IMR-90 (cell line): ENCODE results near the gene THRA. TPM values are rescaled to one million over a fixed set of nuclear protein-coding genes. Genes with fewer than 3 reads are reported as not detected.

Source experiments
- ATAC-seq: fragments of 200-7000 bp; cut with Tn5 transposase; 2 replicates; pipeline ENCODE4 v1.9.1; 2020; ENCODE audit warnings: low read depth, mild to moderate bottlenecking, moderate library complexity
- BruUV-seq: library from RNA; stranded (reverse); fragments of 400-500 nt; replicated peaks from 2 replicates; lab custom pipeline; 2021; lab: Mats Ljungman, UMichigan
- CTCF ChIA-PET: fragments of 300-600 bp; formaldehyde crosslinking; extraction: SDS; loops from one replicate; lab custom pipeline; 2021; ENCODE audit warnings: antibody characterized with exemption; lab: Yijun Ruan, JAX
- POLR2A ChIA-PET: fragments of 300-600 bp; sonication (Branson Sonifier 250); formaldehyde crosslinking; loops from one replicate; lab custom pipeline; 2022; ENCODE audit warnings: antibody characterized with exemption; ENCODE audit not compliant: unreplicated experiment; lab: Charles Lee
- DNase-seq: peaks from one replicate; pipeline ENCODE4 v3.0.0; 2013
- H2AFZ ChIP-seq: replicated peaks from 2 replicates; pipeline ENCODE3; 2013; ENCODE audit warnings: low read length, mild to moderate bottlenecking; ENCODE audit not compliant: poor library complexity
- H2AK5ac ChIP-seq: 2 replicates; pipeline ENCODE4 v1.6.1; 2013; ENCODE audit warnings: low read depth, low read length, inconsistent platforms
- H2AK9ac ChIP-seq: replicated peaks from 2 replicates; pipeline ENCODE3; 2013; ENCODE audit warnings: mild to moderate bottlenecking, low read depth, low read length, moderate library complexity; ENCODE audit not compliant: poor library complexity
- H2BK120ac ChIP-seq: 2 replicates; pipeline ENCODE4 v1.6.1; 2013; ENCODE audit warnings: low read depth, low read length, inconsistent platforms
- H2BK15ac ChIP-seq: 3 replicates; pipeline ENCODE4 v1.6.1; 2013; ENCODE audit warnings: low read depth, low read length, inconsistent platforms
- H2BK20ac ChIP-seq: 2 replicates; pipeline ENCODE4 v1.6.1; 2013; ENCODE audit warnings: low read depth, mild to moderate bottlenecking, inconsistent platforms, low read length, moderate library complexity
- H2BK5ac ChIP-seq: 2 replicates; pipeline ENCODE4 v1.6.1; 2013; ENCODE audit warnings: mild to moderate bottlenecking, low read depth, low read length, inconsistent platforms; ENCODE audit not compliant: poor library complexity, severe bottlenecking
- H3K14ac ChIP-seq: replicated peaks from 2 replicates; pipeline ENCODE4 v1.6.1; 2013; ENCODE audit warnings: low read depth, low read length, inconsistent platforms
- H3K18ac ChIP-seq: 2 replicates; pipeline ENCODE4 v1.6.1; 2013; ENCODE audit warnings: low read depth, low read length, control low read depth
- H3K23ac ChIP-seq: 2 replicates; pipeline ENCODE4 v1.6.1; 2013; ENCODE audit warnings: low read depth, low read length, inconsistent platforms
- H3K27ac ChIP-seq: 2 replicates; pipeline ENCODE4 v1.5.1; 2013; ENCODE audit warnings: mild to moderate bottlenecking, control low read depth, low read length; ENCODE audit not compliant: insufficient read depth
- H3K27me3 ChIP-seq: 2 replicates; pipeline ENCODE4 v1.6.1; 2013; ENCODE audit warnings: low read length; ENCODE audit not compliant: control insufficient read depth, insufficient read depth
- H3K36me3 ChIP-seq: 2 replicates; pipeline ENCODE4 v1.6.1; 2013; ENCODE audit warnings: low read length, mixed read lengths; ENCODE audit not compliant: control insufficient read depth, insufficient read depth
- H3K4ac ChIP-seq: 2 replicates; pipeline ENCODE4 v1.6.1; 2013; ENCODE audit warnings: low read depth, low read length, inconsistent platforms
- H3K4me1 ChIP-seq: 2 replicates; pipeline ENCODE4 v1.6.1; 2013; ENCODE audit warnings: low read length, mixed read lengths; ENCODE audit not compliant: control insufficient read depth, insufficient read depth
- H3K4me2 ChIP-seq: 2 replicates; pipeline ENCODE4 v1.6.1; 2013; ENCODE audit warnings: low read depth, mild to moderate bottlenecking, control low read depth, low read length, moderate library complexity
- H3K4me3 ChIP-seq: 2 replicates; pipeline ENCODE4 v1.5.1; 2013; ENCODE audit warnings: low read depth, mild to moderate bottlenecking, control low read depth, low read length, moderate library complexity; ENCODE audit not compliant: insufficient read depth
- H3K56ac ChIP-seq: 2 replicates; pipeline ENCODE4 v1.6.1; 2013; ENCODE audit warnings: low read length, inconsistent platforms; ENCODE audit not compliant: insufficient read depth; ENCODE audit errors: extremely low read depth
- H3K79me1 ChIP-seq, 2 experiments: 2 replicates each; pipeline ENCODE4 v1.6.1; 2013; ENCODE audit warnings: low read length in 2 of 2, inconsistent platforms in 1 of 2, low read depth in 1 of 2
- H3K9ac ChIP-seq: 2 replicates; pipeline ENCODE4 v1.6.1; 2013; ENCODE audit warnings: low read depth, low read length, control low read depth
- H3K9me1 ChIP-seq: 2 replicates; pipeline ENCODE4 v1.6.1; 2013; ENCODE audit warnings: low read length, inconsistent platforms; ENCODE audit not compliant: insufficient read depth
- H3K9me3 ChIP-seq: 2 replicates; pipeline ENCODE4 v1.6.1; 2013; ENCODE audit warnings: low read length; ENCODE audit not compliant: control insufficient read depth, insufficient read depth
- H4K20me1 ChIP-seq: 2 replicates; pipeline ENCODE4 v1.6.1; 2013; ENCODE audit warnings: low read length, inconsistent platforms; ENCODE audit not compliant: insufficient read depth
- H4K5ac ChIP-seq: 2 replicates; pipeline ENCODE4 v1.6.1; 2013; ENCODE audit warnings: mild to moderate bottlenecking, low read depth, low read length, control low read depth
- H4K8ac ChIP-seq, 2 experiments: 2 replicates each; pipeline ENCODE4 v1.6.1; 2013; ENCODE audit warnings: low read depth in 2 of 2, low read length in 2 of 2, control low read depth in 1 of 2, inconsistent platforms in 1 of 2
- H4K91ac ChIP-seq: 2 replicates; pipeline ENCODE4 v1.6.1; 2013; ENCODE audit warnings: low read depth, low read length, inconsistent platforms; ENCODE audit not compliant: insufficient read depth
- BHLHE40 ChIP-seq: fragments of 150-350 bp; IDR thresholded peaks from 2 replicates; pipeline ENCODE4 v1.6.1; 2016; ENCODE audit warnings: mild to moderate bottlenecking, low read depth, low read length
- CHD1 ChIP-seq: IDR thresholded peaks from 2 replicates; pipeline ENCODE4 v1.6.1; 2012; ENCODE audit warnings: low read depth, low read length, improper control_type of control experiment
- FOS ChIP-seq: fragments of 150-350 bp; IDR thresholded peaks from 2 replicates; pipeline ENCODE4 v1.6.1; 2016; ENCODE audit warnings: low read depth, low read length
- MAFK ChIP-seq: IDR thresholded peaks from 2 replicates; pipeline ENCODE4 v1.6.1; 2012; ENCODE audit warnings: low read depth, low read length, improper control_type of control experiment
- MAZ ChIP-seq: IDR thresholded peaks from 2 replicates; pipeline ENCODE4 v1.6.1; 2012; ENCODE audit warnings: low read depth, mild to moderate bottlenecking, low read length, improper control_type of control experiment, moderate library complexity, borderline replicate concordance
- MXI1 ChIP-seq: IDR thresholded peaks from 2 replicates; pipeline ENCODE4 v1.6.1; 2012; ENCODE audit warnings: low read depth, mild to moderate bottlenecking, low read length, moderate library complexity, borderline replicate concordance
- NFE2L2 ChIP-seq: fragments of 150-350 bp; IDR thresholded peaks from 2 replicates; pipeline ENCODE4 v1.6.1; 2016; ENCODE audit warnings: low read depth, mild to moderate bottlenecking, low read length
- POLR2A ChIP-seq: IDR thresholded peaks from 2 replicates; pipeline ENCODE4 v1.6.1; 2012; ENCODE audit warnings: mild to moderate bottlenecking, low read depth, low read length
- SMC3 ChIP-seq: fragments of 150-350 bp; IDR thresholded peaks from 2 replicates; pipeline ENCODE4 v1.6.1; 2016; ENCODE audit warnings: low read depth, mild to moderate bottlenecking, antibody characterized with exemption, low read length, moderate library complexity
- WGBS, 2 experiments: methylation state at CpG; one replicate each; pipeline versions ENCODE4 v1.1.5 to v1.1.7; 2013; ENCODE audit warnings: missing lambda C conversion rate in 2 of 2; ENCODE audit not compliant: insufficient read length in 1 of 2; ENCODE audit errors: extremely low coverage in 2 of 2; 5-methylcytosine and 5-hydroxymethylcytosine counted together
- dilution Hi-C: fragments of 300-500 bp; cut with HindIII; formaldehyde crosslinking; loops from one replicate; pipeline ENCODE4 v1.14.3; 2018; ENCODE audit warnings: low sequenced_read_pairs; ENCODE audit not compliant: unreplicated experiment
- in situ Hi-C: fragments of 300-500 bp; cut with MboI; formaldehyde crosslinking; loops from 3 replicates; pipeline ENCODE4 v1.14.3; 2019; ENCODE audit warnings: low sequenced_read_pairs, inconsistent platforms, mixed read lengths
- intact Hi-C: fragments of 100-400 bp; cut with micrococcal nuclease; formaldehyde crosslinking; loops from 2 replicates; pipeline ENCODE4 v1.10.0; 2022
- polyA plus RNA-seq, 3 experiments: library from polyadenylated mRNA; depleted of rRNA; stranded (reverse); fragments of >200 nt; gene quantifications; 2 replicates each; pipeline ENCODE4 v1.2.3, GENCODE V29; 2012; ENCODE audit warnings: low replicate concordance in 1 of 3
- total RNA-seq: library from RNA; depleted of rRNA; stranded (reverse); fragments of >200 nt; gene quantifications from 2 replicates; pipeline ENCODE4 v1.2.3, GENCODE V29; 2012
- TF ChIP-seq, protein P1 (sequence below): fragments of 150-350 bp; IDR thresholded peaks from 2 replicates; pipeline ENCODE4 v1.6.1; 2016; ENCODE audit warnings: low read depth, mild to moderate bottlenecking, low read length, moderate library complexity, borderline replicate concordance
- TF ChIP-seq, protein P2 (sequence below): conservative IDR thresholded peaks from 2 replicates; pipeline ENCODE4 v1.5.1; 2012; ENCODE audit warnings: mild to moderate bottlenecking, low read depth, low read length, improper control_type of control experiment

Gene THRA
- total and polyA plus RNA-seq, 2 of the 4 experiments (the other 2 are of a cell fraction) = 22.0 to 23.4 TPM

DNA sequence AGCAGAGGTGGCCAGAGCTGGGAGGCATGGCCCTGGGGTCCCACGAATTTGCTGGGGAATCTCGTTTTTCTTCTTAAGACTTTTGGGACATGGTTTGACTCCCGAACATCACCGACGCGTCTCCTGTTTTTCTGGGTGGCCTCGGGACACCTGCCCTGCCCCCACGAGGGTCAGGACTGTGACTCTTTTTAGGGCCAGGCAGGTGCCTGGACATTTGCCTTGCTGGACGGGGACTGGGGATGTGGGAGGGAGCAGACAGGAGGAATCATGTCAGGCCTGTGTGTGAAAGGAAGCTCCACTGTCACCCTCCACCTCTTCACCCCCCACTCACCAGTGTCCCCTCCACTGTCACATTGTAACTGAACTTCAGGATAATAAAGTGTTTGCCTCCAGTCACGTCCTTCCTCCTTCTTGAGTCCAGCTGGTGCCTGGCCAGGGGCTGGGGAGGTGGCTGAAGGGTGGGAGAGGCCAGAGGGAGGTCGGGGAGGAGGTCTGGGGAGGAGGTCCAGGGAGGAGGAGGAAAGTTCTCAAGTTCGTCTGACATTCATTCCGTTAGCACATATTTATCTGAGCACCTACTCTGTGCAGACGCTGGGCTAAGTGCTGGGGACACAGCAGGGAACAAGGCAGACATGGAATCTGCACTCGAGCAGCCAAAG lies 45.2 kb upstream of the THRA start:
- H3K23ac ChIP-seq = no peak overlapping the region
- H3K4ac ChIP-seq = peak overlapping the region; percentile 44; the same call in 1 of the 2 replicates
- H3K9me3 ChIP-seq = no peaks in the 10 kb centered on the region
- H4K20me1 ChIP-seq = no peaks in the 10 kb centered on the region
- no peak overlapping the region for H2BK5ac ChIP-seq
- no peak overlapping the region for H2BK120ac ChIP-seq
- dilution Hi-C loops = no loop called here
- no peak overlapping the region for H4K91ac ChIP-seq
- no peak overlapping the region for H2AFZ ChIP-seq
- no peak overlapping the region for H3K4me3 ChIP-seq
- H3K36me3 ChIP-seq = peaks cover 16% of the 10 kb centered on the region; the same call in 1 of the 2 replicates
- DNase-seq (no peak), ATAC-seq (no peak)
- H2AK5ac ChIP-seq = peak overlapping the region; percentile 97
- no TSS peak for BruUV-seq
- H3K9ac ChIP-seq = no peak overlapping the region
- intact Hi-C loops = no loop called here
- ChIA-PET POLR2A (no interaction called here), CTCF (interaction anchor here (1.3 kb wide), 1 partner anchor 69 kb away, joined by 3 read pairs; no protein-coding TSS in a partner anchor)
- H3K14ac ChIP-seq = no peak overlapping the region; the same call in 1 of the 2 replicates
- peaks cover 29% of the 10 kb centered on the region for H3K4me1 ChIP-seq
- TF ChIP-seq BHLHE40 = no peak
- TF ChIP-seq SMC3 = no peak
- TF ChIP-seq MAZ = no peak
- TF ChIP-seq NFE2L2 = no peak
- TF ChIP-seq FOS = no peak
- no peak for TF ChIP-seq MXI1
- TF ChIP-seq, protein P1, sequence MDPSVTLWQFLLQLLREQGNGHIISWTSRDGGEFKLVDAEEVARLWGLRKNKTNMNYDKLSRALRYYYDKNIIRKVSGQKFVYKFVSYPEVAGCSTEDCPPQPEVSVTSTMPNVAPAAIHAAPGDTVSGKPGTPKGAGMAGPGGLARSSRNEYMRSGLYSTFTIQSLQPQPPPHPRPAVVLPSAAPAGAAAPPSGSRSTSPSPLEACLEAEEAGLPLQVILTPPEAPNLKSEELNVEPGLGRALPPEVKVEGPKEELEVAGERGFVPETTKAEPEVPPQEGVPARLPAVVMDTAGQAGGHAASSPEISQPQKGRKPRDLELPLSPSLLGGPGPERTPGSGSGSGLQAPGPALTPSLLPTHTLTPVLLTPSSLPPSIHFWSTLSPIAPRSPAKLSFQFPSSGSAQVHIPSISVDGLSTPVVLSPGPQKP = no peak
- TF ChIP-seq MAFK = no peak
- no peak for TF ChIP-seq CHD1
- TF ChIP-seq POLR2A = no peak
- TF ChIP-seq, protein P2, sequence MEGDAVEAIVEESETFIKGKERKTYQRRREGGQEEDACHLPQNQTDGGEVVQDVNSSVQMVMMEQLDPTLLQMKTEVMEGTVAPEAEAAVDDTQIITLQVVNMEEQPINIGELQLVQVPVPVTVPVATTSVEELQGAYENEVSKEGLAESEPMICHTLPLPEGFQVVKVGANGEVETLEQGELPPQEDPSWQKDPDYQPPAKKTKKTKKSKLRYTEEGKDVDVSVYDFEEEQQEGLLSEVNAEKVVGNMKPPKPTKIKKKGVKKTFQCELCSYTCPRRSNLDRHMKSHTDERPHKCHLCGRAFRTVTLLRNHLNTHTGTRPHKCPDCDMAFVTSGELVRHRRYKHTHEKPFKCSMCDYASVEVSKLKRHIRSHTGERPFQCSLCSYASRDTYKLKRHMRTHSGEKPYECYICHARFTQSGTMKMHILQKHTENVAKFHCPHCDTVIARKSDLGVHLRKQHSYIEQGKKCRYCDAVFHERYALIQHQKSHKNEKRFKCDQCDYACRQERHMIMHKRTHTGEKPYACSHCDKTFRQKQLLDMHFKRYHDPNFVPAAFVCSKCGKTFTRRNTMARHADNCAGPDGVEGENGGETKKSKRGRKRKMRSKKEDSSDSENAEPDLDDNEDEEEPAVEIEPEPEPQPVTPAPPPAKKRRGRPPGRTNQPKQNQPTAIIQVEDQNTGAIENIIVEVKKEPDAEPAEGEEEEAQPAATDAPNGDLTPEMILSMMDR = no peak
- H3K9me1 ChIP-seq = no peaks in the 10 kb centered on the region; the same call in 1 of the 2 replicates
- no peak overlapping the region for H3K4me2 ChIP-seq
- H4K5ac ChIP-seq = no peak overlapping the region
- no peak overlapping the region for H3K56ac ChIP-seq
- WGBS, 2 experiments = 67% methylated on average over 7 of the region's 15 CpGs; no CpG with 5 or more reads in 1 of the 2 experiments
- no peak overlapping the region for H3K18ac ChIP-seq
- H2BK15ac ChIP-seq = 0 out of 3 replicates have a peak overlapping the region, but pooled peaks have one; percentile 43
- H3K79me1 ChIP-seq = 0 out of 4 replicates have a peak, but pooled peaks cover 0 to 6% of the 10 kb centered on the region in 2 experiments
- H4K8ac ChIP-seq = peak overlapping the region; percentile 71 to 75; a peak in 1 of 4 replicates
- H2BK20ac ChIP-seq = no peak overlapping the region
- no peak overlapping the region for H3K27ac ChIP-seq
- in situ Hi-C loops = no loop called here
- H3K27me3 ChIP-seq = no peaks in the 10 kb centered on the region
- peak overlapping the region; percentile 51 for H2AK9ac ChIP-seq
